Measurements from ENCODE around the gene COA6. TPM values are rescaled to one million over a fixed set of nuclear protein-coding genes. Genes with fewer than 3 reads are reported as not detected.
A peak's percentile ranks its signal among the peaks of the same experiment; 100 is the strongest.

COA6 gene
- total and polyA plus RNA-seq, 2 of the 13 experiments (the other 11 are each of a cell fraction or from before 2014, with no cell fraction given): 32.4 to 104 TPM

DNA sequence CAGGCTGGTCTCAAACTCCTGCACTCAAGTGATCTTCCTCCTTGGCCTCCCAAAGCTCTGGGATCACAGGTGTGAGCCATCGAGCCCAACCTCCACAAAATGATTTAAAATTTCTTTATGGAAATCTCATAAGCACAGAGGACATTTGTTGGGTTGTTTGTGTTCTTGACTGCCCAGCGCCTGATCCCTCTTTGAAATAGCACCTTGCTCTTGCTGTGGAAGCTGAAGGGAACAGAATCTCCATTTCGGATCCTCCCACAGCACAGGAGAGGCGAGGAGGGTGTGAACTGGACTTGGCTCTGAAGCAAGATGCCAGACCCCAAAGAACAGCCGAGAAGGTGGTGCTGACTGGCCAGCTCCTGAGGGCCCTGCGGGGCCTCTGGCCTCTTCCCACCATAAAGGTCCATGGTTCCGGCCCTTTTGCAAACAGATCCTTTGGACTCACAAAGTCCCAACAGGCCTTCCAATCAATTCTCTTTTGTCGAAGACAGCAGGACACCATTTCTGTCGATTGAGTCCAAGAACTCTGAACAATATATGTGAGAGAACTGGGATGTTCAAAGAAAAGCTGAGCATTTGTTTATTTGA, 45.6 kb upstream of the COA6 start (continued):
- TF ChIP-seq, protein P1, sequence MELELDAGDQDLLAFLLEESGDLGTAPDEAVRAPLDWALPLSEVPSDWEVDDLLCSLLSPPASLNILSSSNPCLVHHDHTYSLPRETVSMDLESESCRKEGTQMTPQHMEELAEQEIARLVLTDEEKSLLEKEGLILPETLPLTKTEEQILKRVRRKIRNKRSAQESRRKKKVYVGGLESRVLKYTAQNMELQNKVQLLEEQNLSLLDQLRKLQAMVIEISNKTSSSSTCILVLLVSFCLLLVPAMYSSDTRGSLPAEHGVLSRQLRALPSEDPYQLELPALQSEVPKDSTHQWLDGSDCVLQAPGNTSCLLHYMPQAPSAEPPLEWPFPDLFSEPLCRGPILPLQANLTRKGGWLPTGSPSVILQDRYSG (CRISPR knock-in tag; IDR thresholded peaks at IDR 0.05): 0 out of 2 replicates have a peak, but pooled peaks have one; percentile 63
- TF ChIP-seq RFX1 (IDR thresholded peaks at IDR 0.05) (no peak), ZNF7 (CRISPR knock-in tag; IDR thresholded peaks at IDR 0.05) (no peak), HNRNPLL (IDR thresholded peaks at IDR 0.05; ENCODE audit: low read depth, low read length, poor library complexity, severe bottlenecking) (no peak), ETV6 (CRISPR knock-in tag; conservative IDR thresholded peaks at IDR 0.05) (0 out of 2 replicates have a peak, but pooled peaks have one; percentile 54), ZNF616 (CRISPR knock-in tag; IDR thresholded peaks at IDR 0.05; ENCODE audit: low read depth) (0 out of 2 replicates have a peak, but pooled peaks have one; percentile 27), JARID2 (CRISPR knock-in tag; IDR thresholded peaks at IDR 0.05; ENCODE audit: insufficient replicate concordance) (no peak), ZNF629 (CRISPR knock-in tag; conservative IDR thresholded peaks at IDR 0.05) (peak; percentile 36; the same call in 1 of the 2 replicates), REPIN1 (CRISPR knock-in tag; IDR thresholded peaks at IDR 0.05; ENCODE audit: borderline replicate concordance, low read depth) (peak; percentile 82; the same call in 1 of the 2 replicates), ZFY (CRISPR knock-in tag; IDR thresholded peaks at IDR 0.05) (peak; percentile 78), JUN (CRISPR knock-in tag; IDR thresholded peaks at IDR 0.05) (no peak), ZNF841 (CRISPR knock-in tag; IDR thresholded peaks at IDR 0.05; ENCODE audit: borderline replicate concordance) (no peak), SP2 (CRISPR knock-in tag; IDR thresholded peaks at IDR 0.05) (no peak), ZNF549 (CRISPR knock-in tag; IDR thresholded peaks at IDR 0.05) (peak; percentile 72; the same call in 1 of the 2 replicates), ZNF530 (CRISPR knock-in tag; IDR thresholded peaks at IDR 0.05; ENCODE audit: low read depth) (no peak), TMF1 (CRISPR knock-in tag; IDR thresholded peaks at IDR 0.05; ENCODE audit: low read depth) (peak; percentile 80; the same call in 1 of the 2 replicates), ZNF20 (CRISPR knock-in tag; IDR thresholded peaks at IDR 0.05) (no peak), PHF8 (CRISPR knock-in tag; IDR thresholded peaks at IDR 0.05) (no peak), MED13 (CRISPR knock-in tag; IDR thresholded peaks at IDR 0.05) (0 out of 2 replicates have a peak, but pooled peaks have one; percentile 54), THAP7 (CRISPR knock-in tag; IDR thresholded peaks at IDR 0.05) (no peak)
- TF ChIP-seq, protein P2, sequence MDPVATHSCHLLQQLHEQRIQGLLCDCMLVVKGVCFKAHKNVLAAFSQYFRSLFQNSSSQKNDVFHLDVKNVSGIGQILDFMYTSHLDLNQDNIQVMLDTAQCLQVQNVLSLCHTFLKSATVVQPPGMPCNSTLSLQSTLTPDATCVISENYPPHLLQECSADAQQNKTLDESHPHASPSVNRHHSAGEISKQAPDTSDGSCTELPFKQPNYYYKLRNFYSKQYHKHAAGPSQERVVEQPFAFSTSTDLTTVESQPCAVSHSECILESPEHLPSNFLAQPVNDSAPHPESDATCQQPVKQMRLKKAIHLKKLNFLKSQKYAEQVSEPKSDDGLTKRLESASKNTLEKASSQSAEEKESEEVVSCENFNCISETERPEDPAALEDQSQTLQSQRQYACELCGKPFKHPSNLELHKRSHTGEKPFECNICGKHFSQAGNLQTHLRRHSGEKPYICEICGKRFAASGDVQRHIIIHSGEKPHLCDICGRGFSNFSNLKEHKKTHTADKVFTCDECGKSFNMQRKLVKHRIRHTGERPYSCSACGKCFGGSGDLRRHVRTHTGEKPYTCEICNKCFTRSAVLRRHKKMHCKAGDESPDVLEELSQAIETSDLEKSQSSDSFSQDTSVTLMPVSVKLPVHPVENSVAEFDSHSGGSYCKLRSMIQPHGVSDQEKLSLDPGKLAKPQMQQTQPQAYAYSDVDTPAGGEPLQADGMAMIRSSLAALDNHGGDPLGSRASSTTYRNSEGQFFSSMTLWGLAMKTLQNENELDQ (CRISPR knock-in tag; IDR thresholded peaks at IDR 0.05; ENCODE audit: borderline replicate concordance): no peak
- TF ChIP-seq, protein P3, sequence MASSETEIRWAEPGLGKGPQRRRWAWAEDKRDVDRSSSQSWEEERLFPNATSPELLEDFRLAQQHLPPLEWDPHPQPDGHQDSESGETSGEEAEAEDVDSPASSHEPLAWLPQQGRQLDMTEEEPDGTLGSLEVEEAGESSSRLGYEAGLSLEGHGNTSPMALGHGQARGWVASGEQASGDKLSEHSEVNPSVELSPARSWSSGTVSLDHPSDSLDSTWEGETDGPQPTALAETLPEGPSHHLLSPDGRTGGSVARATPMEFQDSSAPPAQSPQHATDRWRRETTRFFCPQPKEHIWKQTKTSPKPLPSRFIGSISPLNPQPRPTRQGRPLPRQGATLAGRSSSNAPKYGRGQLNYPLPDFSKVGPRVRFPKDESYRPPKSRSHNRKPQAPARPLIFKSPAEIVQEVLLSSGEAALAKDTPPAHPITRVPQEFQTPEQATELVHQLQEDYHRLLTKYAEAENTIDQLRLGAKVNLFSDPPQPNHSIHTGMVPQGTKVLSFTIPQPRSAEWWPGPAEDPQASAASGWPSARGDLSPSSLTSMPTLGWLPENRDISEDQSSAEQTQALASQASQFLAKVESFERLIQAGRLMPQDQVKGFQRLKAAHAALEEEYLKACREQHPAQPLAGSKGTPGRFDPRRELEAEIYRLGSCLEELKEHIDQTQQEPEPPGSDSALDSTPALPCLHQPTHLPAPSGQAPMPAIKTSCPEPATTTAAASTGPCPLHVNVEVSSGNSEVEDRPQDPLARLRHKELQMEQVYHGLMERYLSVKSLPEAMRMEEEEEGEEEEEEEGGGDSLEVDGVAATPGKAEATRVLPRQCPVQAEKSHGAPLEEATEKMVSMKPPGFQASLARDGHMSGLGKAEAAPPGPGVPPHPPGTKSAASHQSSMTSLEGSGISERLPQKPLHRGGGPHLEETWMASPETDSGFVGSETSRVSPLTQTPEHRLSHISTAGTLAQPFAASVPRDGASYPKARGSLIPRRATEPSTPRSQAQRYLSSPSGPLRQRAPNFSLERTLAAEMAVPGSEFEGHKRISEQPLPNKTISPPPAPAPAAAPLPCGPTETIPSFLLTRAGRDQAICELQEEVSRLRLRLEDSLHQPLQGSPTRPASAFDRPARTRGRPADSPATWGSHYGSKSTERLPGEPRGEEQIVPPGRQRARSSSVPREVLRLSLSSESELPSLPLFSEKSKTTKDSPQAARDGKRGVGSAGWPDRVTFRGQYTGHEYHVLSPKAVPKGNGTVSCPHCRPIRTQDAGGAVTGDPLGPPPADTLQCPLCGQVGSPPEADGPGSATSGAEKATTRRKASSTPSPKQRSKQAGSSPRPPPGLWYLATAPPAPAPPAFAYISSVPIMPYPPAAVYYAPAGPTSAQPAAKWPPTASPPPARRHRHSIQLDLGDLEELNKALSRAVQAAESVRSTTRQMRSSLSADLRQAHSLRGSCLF (CRISPR knock-in tag; IDR thresholded peaks at IDR 0.05; ENCODE audit: borderline replicate concordance): peak; percentile 51; the same call in 1 of the 2 replicates

Measured in HepG2 (cell line).